Naive thymus-derived CD4-positive, alpha-beta T cell (primary cell): ENCODE results near the gene LRP5. TPM values are rescaled to one million over a fixed set of nuclear protein-coding genes. Genes with fewer than 3 reads are reported as not detected.

Experiments used
- ATAC-seq: fragments of 150-1000 bp; cut with Tn5 transposase; 2 replicates; pipeline ENCODE4 v1.10.0; 2021; ENCODE audit warnings: mild to moderate bottlenecking, moderate library complexity
- CTCF ChIA-PET: fragments of 350-600 bp; sonication (Branson Sonifier 250); formaldehyde crosslinking; loops from one replicate; lab custom pipeline; 2021; ENCODE audit warnings: antibody characterized with exemption; lab: Charles Lee
- POLR2A ChIA-PET: fragments of 350-600 bp; sonication (Branson Sonifier 250); formaldehyde crosslinking; loops from one replicate; lab custom pipeline; 2021; ENCODE audit warnings: antibody characterized with exemption, inconsistent platforms; lab: Charles Lee
- DNase-seq, 9 donors: peaks; one replicate each; pipeline versions ENCODE4 v3.0.0 to v3.0.0-alpha.2; 2020 to 2022; ENCODE audit warnings: mixed read lengths in 1 of 9
- H3K27ac ChIP-seq: one replicate; pipeline ENCODE4 v1.7.0; 2013; ENCODE audit warnings: mild to moderate bottlenecking, low read depth, low read length, moderate library complexity
- H3K27me3 ChIP-seq, 2 donors: one replicate each; pipeline ENCODE4 v1.7.0; 2013; ENCODE audit warnings: low read length in 2 of 2, mild to moderate bottlenecking in 2 of 2, moderate library complexity in 2 of 2; ENCODE audit not compliant: control insufficient read depth in 2 of 2, insufficient read depth in 2 of 2
- H3K36me3 ChIP-seq, 3 experiments: 1 replicate in 2 of 3; 2 replicates in 1 of 3; pipeline ENCODE4 v1.7.0; 2013; ENCODE audit warnings: low read length in 3 of 3, mild to moderate bottlenecking in 3 of 3, moderate library complexity in 1 of 3; ENCODE audit not compliant: insufficient read depth in 3 of 3, control insufficient read depth in 2 of 3
- H3K4me1 ChIP-seq, 2 donors: one replicate each; pipeline ENCODE4 v1.7.0; 2013; ENCODE audit warnings: low read length in 2 of 2, mild to moderate bottlenecking in 2 of 2, moderate library complexity in 1 of 2; ENCODE audit not compliant: control insufficient read depth in 2 of 2, insufficient read depth in 2 of 2
- H3K4me3 ChIP-seq: 2 replicates; pipeline ENCODE4 v1.7.0; 2013; ENCODE audit warnings: mild to moderate bottlenecking, low read length
- H3K9me3 ChIP-seq, 3 experiments: 1 replicate in 2 of 3; 2 replicates in 1 of 3; pipeline ENCODE4 v1.7.0; 2013; ENCODE audit warnings: low read length in 3 of 3; ENCODE audit not compliant: control insufficient read depth in 2 of 3
- H3K27ac Mint-ChIP-seq, 9 donors: one replicate each; pipeline ENCODE4 v1.8.0; 2020 to 2022; ENCODE audit warnings: mixed read lengths in 9 of 9, mild to moderate bottlenecking in 8 of 9, moderate library complexity in 5 of 9, inconsistent platforms in 2 of 9
- H3K27me3 Mint-ChIP-seq, 5 donors: one replicate each; pipeline ENCODE4 v1.8.0; 2021 to 2022; ENCODE audit warnings: mixed read lengths in 5 of 5, mild to moderate bottlenecking in 1 of 5
- H3K36me3 Mint-ChIP-seq, 5 donors: one replicate each; pipeline ENCODE4 v1.8.0; 2020 to 2022; ENCODE audit warnings: mixed read lengths in 5 of 5, mild to moderate bottlenecking in 3 of 5, inconsistent platforms in 1 of 5
- H3K4me1 Mint-ChIP-seq, 7 donors: one replicate each; pipeline ENCODE4 v1.8.0; 2020 to 2022; ENCODE audit warnings: mixed read lengths in 7 of 7, mild to moderate bottlenecking in 3 of 7, inconsistent platforms in 1 of 7
- H3K4me3 Mint-ChIP-seq, 10 donors: one replicate each; pipeline ENCODE4 v1.8.0; 2020 to 2022; ENCODE audit warnings: mild to moderate bottlenecking in 10 of 10, mixed read lengths in 10 of 10, moderate library complexity in 6 of 10, inconsistent platforms in 2 of 10
- H3K9me3 Mint-ChIP-seq, 11 donors: one replicate each; pipeline ENCODE4 v1.8.0; 2020 to 2022; ENCODE audit warnings: mixed read lengths in 11 of 11, mild to moderate bottlenecking in 4 of 11, inconsistent platforms in 1 of 11, moderate library complexity in 1 of 11
- intact Hi-C, 2 donors: fragments of 100-400 bp; cut with micrococcal nuclease; formaldehyde crosslinking; loops; one replicate each; pipeline ENCODE4 v1.15.1; 2023
- polyA plus RNA-seq, 2 donors: library from polyadenylated mRNA; unstranded; fragments of 300-500 nt; fragmentation: Illumina TruSeq; gene quantifications; one replicate each; pipeline ENCODE4 v1.2.3, GENCODE V29; 2021
- total RNA-seq, 6 experiments: library from RNA in 5 of 6; stranded (reverse) in 5 of 6; gene quantifications; 1 replicate in 5 of 6; 2 replicates in 1 of 6; pipeline ENCODE4 v1.2.3 and lab custom pipeline; 2021 to 2026

Gene LRP5
- total and polyA plus RNA-seq, 7 experiments from 2014 or later = 0.35 to 29.9 (median 2.2) TPM

- intact Hi-C loops = no loop called here
- DNase-seq (no peak), ATAC-seq (no peak)
- Histone ChIP-seq H3K27ac (no peak overlapping the region), H3K27me3 (no peaks in the 10 kb centered on the region), H3K4me3 (no peak overlapping the region), H3K36me3 (no peaks in the 10 kb centered on the region), H3K9me3 (no peaks in the 10 kb centered on the region), H3K4me1 (no peaks in the 10 kb centered on the region)
- ChIA-PET POLR2A (interaction anchor here (0.6 kb wide), 1 partner anchor 79 kb away, joined by 3 read pairs; no protein-coding TSS in a partner anchor), CTCF (no interaction called here)
- no peak overlapping the region for H3K4me3 Mint-ChIP-seq
- H3K9me3 Mint-ChIP-seq = peaks cover 0 to 10% (median 0%) of the 10 kb centered on the region in 11 donors
- H3K27ac Mint-ChIP-seq = no peak overlapping the region
- peaks cover 0 to 10% (median 0%) of the 10 kb centered on the region in 5 donors for H3K27me3 Mint-ChIP-seq
- no peaks in the 10 kb centered on the region for H3K36me3 Mint-ChIP-seq
- H3K4me1 Mint-ChIP-seq = peaks cover 0 to 9% (median 0%) of the 10 kb centered on the region in 7 donors
Observed at GRCh38 chr11:68293708-68294107, 18.7 kb upstream of the LRP5 start.

GRCh38 chr11:68295271-68295670 lies 17.1 kb upstream of the LRP5 start:
- ChIA-PET POLR2A (interaction anchor here (0.7 kb wide), 1 partner anchor 59 kb away, joined by 3 read pairs; no protein-coding TSS in a partner anchor), CTCF (interaction anchor here (1.5 to 6.4 kb wide), 4 partner anchors 23 to 42 kb away, joined by 6 to 131 read pairs (median 22); partner anchors contain the start of gene C11orf24)
- Histone ChIP-seq H3K9me3 (no peaks in the 10 kb centered on the region), H3K4me1 (no peaks in the 10 kb centered on the region), H3K27ac (no peak overlapping the region), H3K4me3 (no peak overlapping the region), H3K36me3 (no peaks in the 10 kb centered on the region), H3K27me3 (no peaks in the 10 kb centered on the region)
- no peak overlapping the region for H3K4me3 Mint-ChIP-seq
- H3K27ac Mint-ChIP-seq = no peak overlapping the region
- intact Hi-C loops = loop anchor here in 1 of 2 donors (5.0 kb wide), 1 partner anchor 88 kb away; no protein-coding TSS in a partner anchor
- no peaks in the 10 kb centered on the region for H3K36me3 Mint-ChIP-seq
- H3K4me1 Mint-ChIP-seq = peaks cover 0 to 9% (median 0%) of the 10 kb centered on the region in 7 donors
- no peak for ATAC-seq
- H3K27me3 Mint-ChIP-seq = peaks cover 0 to 10% (median 0%) of the 10 kb centered on the region in 5 donors
- peaks cover 0 to 3% (median 0%) of the 10 kb centered on the region in 11 donors for H3K9me3 Mint-ChIP-seq
- no peak for DNase-seq

- H3K36me3 ChIP-seq = no peaks in the 10 kb centered on the region
- DNase-seq = no peak
- Mint-ChIP-seq H3K36me3 (no peaks in the 10 kb centered on the region), H3K4me3 (no peak overlapping the region), H3K9me3 (no peaks in the 10 kb centered on the region), H3K27me3 (peaks cover 0 to 10% (median 0%) of the 10 kb centered on the region in 5 donors), H3K4me1 (peaks cover 0 to 9% (median 0%) of the 10 kb centered on the region in 7 donors), H3K27ac (no peak overlapping the region)
- intact Hi-C loops = loop anchor here (2.0 to 5.0 kb wide), 2 partner anchors 89 to 151 kb away; no protein-coding TSS in a partner anchor
- no peak for ATAC-seq
- no peaks in the 10 kb centered on the region for H3K9me3 ChIP-seq
- H3K4me3 ChIP-seq = no peak overlapping the region
- ChIA-PET CTCF (interaction anchor here (1.5 to 6.4 kb wide), 4 partner anchors 23 to 43 kb away, joined by 6 to 131 read pairs (median 22); partner anchors contain the start of gene C11orf24), POLR2A (interaction anchor here (1.5 to 1.6 kb wide), 2 partner anchors 24 to 38 kb away, joined by 5 to 10 read pairs; partner anchors contain the start of gene C11orf24)
- no peaks in the 10 kb centered on the region for H3K4me1 ChIP-seq
- no peaks in the 10 kb centered on the region for H3K27me3 ChIP-seq
- H3K27ac ChIP-seq = no peak overlapping the region
Observed at GRCh38 chr11:68295940-68296339, 16.5 kb upstream of the LRP5 start.

GRCh38 chr11:68296344-68297051 lies 15.9 kb upstream of the LRP5 start:
- no peak overlapping the region for H3K4me3 Mint-ChIP-seq

GRCh38 chr11:68297052-68297378 lies 15.4 kb upstream of the LRP5 start:
- ATAC-seq (no peak), DNase-seq (no peak)
- Histone ChIP-seq H3K4me3 (no peak overlapping the region), H3K36me3 (no peaks in the 10 kb centered on the region), H3K4me1 (no peaks in the 10 kb centered on the region), H3K27me3 (no peaks in the 10 kb centered on the region), H3K9me3 (no peaks in the 10 kb centered on the region), H3K27ac (no peak overlapping the region)
- CTCF ChIA-PET = interaction anchor here (1.1 to 6.4 kb wide), 7 partner anchors 9 to 88 kb away, joined by 3 to 131 read pairs (median 8); no protein-coding TSS in a partner anchor
- Mint-ChIP-seq H3K27me3 (peaks cover 0 to 10% (median 0%) of the 10 kb centered on the region in 5 donors), H3K9me3 (no peaks in the 10 kb centered on the region), H3K36me3 (no peaks in the 10 kb centered on the region), H3K4me3 (no peak overlapping the region), H3K4me1 (peaks cover 0 to 9% (median 0%) of the 10 kb centered on the region in 7 donors), H3K27ac (peak overlapping the region in 1 of 9 donors; percentile 41)
- intact Hi-C loops = loop anchor here (1.0 to 5.0 kb wide), 7 partner anchors 26 to 150 kb away; partner anchors contain the start of gene C11orf24 (in 2 of the 2)
- POLR2A ChIA-PET = interaction anchor here (0.5 to 1.6 kb wide), 3 partner anchors 25 to 39 kb away, joined by 4 to 10 read pairs (median 5); partner anchors contain the start of gene C11orf24

More at GRCh38 chr11:68296344-68297051, 15.9 kb upstream of the LRP5 start:
- DNase-seq = no peak
- no peaks in the 10 kb centered on the region for H3K27me3 ChIP-seq
- H3K27me3 Mint-ChIP-seq = peaks cover 0 to 10% (median 0%) of the 10 kb centered on the region in 5 donors
- H3K4me1 ChIP-seq = no peaks in the 10 kb centered on the region
- no peak for ATAC-seq
- H3K4me1 Mint-ChIP-seq = peaks cover 0 to 9% (median 0%) of the 10 kb centered on the region in 7 donors
- no peaks in the 10 kb centered on the region for H3K36me3 Mint-ChIP-seq
- peak overlapping the region in 2 of 9 donors; percentile 41 to 92 for H3K27ac Mint-ChIP-seq
- ChIA-PET POLR2A (interaction anchor here (1.5 to 1.6 kb wide), 2 partner anchors 25 to 39 kb away, joined by 5 to 10 read pairs; partner anchors contain the start of gene C11orf24), CTCF (interaction anchor here (1.1 to 6.4 kb wide), 8 partner anchors 9 to 88 kb away, joined by 3 to 131 read pairs (median 7); partner anchors contain the start of gene C11orf24)
- H3K27ac ChIP-seq = no peak overlapping the region
- no peak overlapping the region for H3K4me3 ChIP-seq
- no peaks in the 10 kb centered on the region for H3K9me3 Mint-ChIP-seq
- H3K9me3 ChIP-seq = no peaks in the 10 kb centered on the region
- H3K36me3 ChIP-seq = no peaks in the 10 kb centered on the region
- intact Hi-C loops = loop anchor here (1.0 to 5.0 kb wide), 7 partner anchors 25 to 151 kb away; partner anchors contain the start of gene C11orf24 (in 2 of the 2)

- ChIA-PET CTCF (interaction anchor here (1.1 to 6.4 kb wide), 8 partner anchors 10 to 87 kb away, joined by 3 to 131 read pairs (median 6); no protein-coding TSS in a partner anchor), POLR2A (interaction anchor here (0.5 to 2.1 kb wide), 5 partner anchors 26 to 40 kb away, joined by 3 to 11 read pairs (median 5); partner anchors contain the start of gene C11orf24)
- H3K27ac Mint-ChIP-seq = no peak overlapping the region
Observed at GRCh38 chr11:68297494-68297811, 14.9 kb upstream of the LRP5 start.

More at GRCh38 chr11:68297494-68297811, 14.9 kb upstream of the LRP5 start:
- no peaks in the 10 kb centered on the region for H3K4me1 ChIP-seq
- no peaks in the 10 kb centered on the region for H3K36me3 ChIP-seq
- no peaks in the 10 kb centered on the region for H3K27me3 ChIP-seq
- H3K9me3 ChIP-seq = no peaks in the 10 kb centered on the region
- DNase-seq = no peak
- Mint-ChIP-seq H3K27me3 (peaks cover 0 to 10% (median 0%) of the 10 kb centered on the region in 5 donors), H3K36me3 (no peaks in the 10 kb centered on the region), H3K4me3 (no peak overlapping the region), H3K9me3 (no peaks in the 10 kb centered on the region), H3K4me1 (peaks cover 0 to 8% (median 0%) of the 10 kb centered on the region in 7 donors)
- no peak overlapping the region for H3K4me3 ChIP-seq
- intact Hi-C loops = loop anchor here (1.0 to 5.0 kb wide), 7 partner anchors 26 to 150 kb away; partner anchors contain the start of gene C11orf24 (in 2 of the 2)
- no peak overlapping the region for H3K27ac ChIP-seq
- ATAC-seq = no peak
